NB4 (cell line): ENCODE results near the gene SLC12A5.

Experiments used
- MYC ChIP-seq: IDR thresholded peaks from 2 replicates; pipeline ENCODE4 v1.6.1; 2011; ENCODE audit warnings: low read depth, low read length
- POLR2A ChIP-seq: IDR thresholded peaks from 2 replicates; pipeline ENCODE4 v1.6.1; 2011; ENCODE audit warnings: mild to moderate bottlenecking; ENCODE audit not compliant: insufficient read length; ENCODE audit errors: extremely low read depth
- TF ChIP-seq, protein P1 (sequence below): IDR thresholded peaks from one replicate; pipeline ENCODE4 v1.5.1; 2012; ENCODE audit warnings: low read depth, low read length

GRCh38 chr20:46060975-46061374 lies 32.0 kb downstream of the SLC12A5 start:
- TF ChIP-seq, protein P1, sequence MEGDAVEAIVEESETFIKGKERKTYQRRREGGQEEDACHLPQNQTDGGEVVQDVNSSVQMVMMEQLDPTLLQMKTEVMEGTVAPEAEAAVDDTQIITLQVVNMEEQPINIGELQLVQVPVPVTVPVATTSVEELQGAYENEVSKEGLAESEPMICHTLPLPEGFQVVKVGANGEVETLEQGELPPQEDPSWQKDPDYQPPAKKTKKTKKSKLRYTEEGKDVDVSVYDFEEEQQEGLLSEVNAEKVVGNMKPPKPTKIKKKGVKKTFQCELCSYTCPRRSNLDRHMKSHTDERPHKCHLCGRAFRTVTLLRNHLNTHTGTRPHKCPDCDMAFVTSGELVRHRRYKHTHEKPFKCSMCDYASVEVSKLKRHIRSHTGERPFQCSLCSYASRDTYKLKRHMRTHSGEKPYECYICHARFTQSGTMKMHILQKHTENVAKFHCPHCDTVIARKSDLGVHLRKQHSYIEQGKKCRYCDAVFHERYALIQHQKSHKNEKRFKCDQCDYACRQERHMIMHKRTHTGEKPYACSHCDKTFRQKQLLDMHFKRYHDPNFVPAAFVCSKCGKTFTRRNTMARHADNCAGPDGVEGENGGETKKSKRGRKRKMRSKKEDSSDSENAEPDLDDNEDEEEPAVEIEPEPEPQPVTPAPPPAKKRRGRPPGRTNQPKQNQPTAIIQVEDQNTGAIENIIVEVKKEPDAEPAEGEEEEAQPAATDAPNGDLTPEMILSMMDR, result no peak
- TF ChIP-seq MYC (no peak), POLR2A (no peak)
